HG02970 (cell line): ENCODE results near the gene PPOX.

Source experiments
- ATAC-seq: cut with Tn5 transposase; IDR thresholded peaks from one replicate; pipeline ENCODE4 v1.9.1; 2021; ENCODE audit warnings: mild to moderate bottlenecking, moderate library complexity, moderate number of reproducible peaks; ENCODE audit not compliant: unreplicated experiment, low FRiP score

Gene PPOX

DNA sequence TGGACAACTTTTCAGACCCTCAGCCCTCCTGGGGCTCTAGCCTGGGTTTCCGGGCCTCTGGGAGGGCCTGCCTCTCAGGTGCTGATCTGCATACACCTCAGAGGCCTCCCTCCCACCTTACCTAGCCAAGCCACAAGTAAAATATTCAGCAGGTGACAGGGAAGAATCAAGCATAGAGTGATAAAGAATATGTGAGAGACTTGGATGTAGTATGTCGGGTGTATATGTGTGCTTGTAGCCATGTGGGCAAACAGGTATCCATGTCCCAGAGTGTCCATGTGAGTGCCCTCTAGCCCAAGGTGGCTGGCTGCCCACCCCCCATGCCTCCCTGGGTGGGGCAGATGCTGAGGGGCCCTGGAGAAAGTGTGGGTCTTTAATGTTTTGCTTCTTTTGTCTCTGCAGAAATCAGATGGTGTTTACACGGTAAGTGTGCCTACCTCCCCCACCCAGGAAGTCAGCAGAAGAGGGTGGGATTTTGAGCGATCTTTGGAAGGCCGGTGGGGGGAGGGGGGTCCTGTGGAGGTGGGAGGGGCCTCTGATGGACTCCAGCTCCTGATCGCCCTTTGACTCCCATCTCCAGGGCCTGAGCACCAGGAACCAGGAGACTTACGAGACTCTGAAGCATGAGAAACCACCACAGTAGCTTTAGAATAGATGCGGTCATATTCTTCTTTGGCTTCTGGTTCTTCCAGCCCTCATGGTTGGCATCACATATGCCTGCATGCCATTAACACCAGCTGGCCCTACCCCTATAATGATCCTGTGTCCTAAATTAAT is 52.3 kb downstream of the PPOX start:
- ATAC-seq, result no peak

DNA sequence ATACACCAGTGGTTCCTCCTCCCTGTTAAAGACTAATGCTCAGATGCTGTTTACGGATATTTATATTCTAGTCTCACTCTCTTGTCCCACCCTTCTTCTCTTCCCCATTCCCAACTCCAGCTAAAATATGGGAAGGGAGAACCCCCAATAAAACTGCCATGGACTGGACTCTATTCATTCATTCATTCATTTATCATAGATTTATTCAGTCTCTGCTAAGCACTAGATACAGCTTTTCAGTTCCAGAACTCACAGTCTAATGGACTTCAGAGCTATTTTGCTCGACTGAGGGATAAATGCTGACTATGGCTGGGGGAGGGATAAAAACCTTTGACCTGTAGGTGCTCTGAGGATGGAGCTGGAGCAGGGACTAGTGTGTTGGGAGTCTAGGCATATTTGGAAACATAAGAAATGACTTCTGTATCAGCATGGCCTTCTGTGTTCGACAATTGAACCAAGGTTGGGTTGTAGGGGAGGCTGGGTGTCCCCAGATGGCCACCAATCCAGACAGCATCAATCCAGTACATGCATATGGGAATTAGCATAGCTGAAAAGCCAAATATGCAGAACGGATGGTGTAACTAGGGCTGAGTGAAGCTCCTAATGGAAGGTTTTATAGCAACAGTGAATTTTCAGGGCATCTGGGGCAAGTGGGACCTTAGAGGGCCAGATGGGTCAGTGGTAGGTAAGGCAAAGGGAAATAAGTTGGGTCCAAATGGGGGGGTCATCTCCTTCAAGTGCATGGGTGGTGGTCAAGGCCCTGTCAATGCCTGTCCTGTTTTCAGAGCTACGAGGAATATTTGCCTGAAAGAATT is 53.1 kb downstream of the PPOX start:
- no peak for ATAC-seq

DNA sequence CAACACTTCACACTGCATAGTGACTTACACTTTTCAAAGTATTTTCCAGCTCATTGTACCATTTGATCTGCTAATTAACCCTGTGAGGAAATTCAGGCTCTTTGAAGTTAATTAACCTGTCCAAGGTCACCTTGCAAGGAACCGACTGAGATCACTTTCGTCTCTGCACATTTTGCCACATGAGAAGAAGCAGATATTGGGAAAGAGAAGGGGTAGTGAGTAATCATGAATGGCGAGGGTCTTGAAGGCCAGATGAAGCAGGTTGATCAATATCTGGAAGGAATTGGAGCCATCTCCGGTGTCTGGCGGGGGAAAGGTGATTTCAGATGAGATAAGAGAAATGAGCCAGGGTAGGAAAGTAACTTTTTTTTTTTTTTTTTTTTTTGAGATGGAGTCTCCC is 53.8 kb downstream of the PPOX start:
- no peak for ATAC-seq
